Bronchial epithelial cell (primary cell): ENCODE measurements around the gene MAN1B1. TPM values are rescaled to one million over a fixed set of nuclear protein-coding genes. Genes with fewer than 3 reads are reported as not detected.
"Not testable (repeated sequence)": the region's sequence is repeated elsewhere in the genome, so short reads cannot be mapped to it uniquely, and the experiment has no call there.

ENCODE experiments used
- DNase-seq: peaks from one replicate; pipeline ENCODE4 v3.0.0-alpha.2; 2010; ENCODE audit warnings: low read depth
- FAIRE-seq: peaks from 2 replicates; lab custom pipeline; 2011; peaks lifted over from hg19 to GRCh38; lab: Jason Lieb, UNC
- H3K27me3 ChIP-seq: 2 replicates; pipeline ENCODE4 v1.5.1; 2011; ENCODE audit warnings: low read length; ENCODE audit not compliant: control insufficient read depth, insufficient read depth
- H3K36me3 ChIP-seq: 2 replicates; pipeline ENCODE4 v1.5.1; 2011; ENCODE audit warnings: low read length; ENCODE audit not compliant: control insufficient read depth, insufficient read depth
- H3K4me3 ChIP-seq: 2 replicates; pipeline ENCODE4 v1.5.1; 2011; ENCODE audit warnings: mild to moderate bottlenecking, low read depth, low read length, control low read depth
- CTCF ChIP-seq: IDR thresholded peaks from 2 replicates; pipeline ENCODE4 v1.5.1; 2011; ENCODE audit warnings: mild to moderate bottlenecking, moderate library complexity, low read length, control low read depth, inconsistent platforms; ENCODE audit not compliant: insufficient read depth, severe bottlenecking
- total RNA-seq: library from RNA; depleted of rRNA; stranded (reverse); fragments of >200 nt; gene quantifications from 2 replicates; pipeline ENCODE4 v1.2.1, GENCODE V29; 2014

The MAN1B1 gene
- total RNA-seq, 1 donor from 2014 or later: 65.3 TPM

GRCh38 chr9:137129456-137130175 is 42.8 kb downstream of the MAN1B1 start:
- FAIRE-seq: no peak
- Histone ChIP-seq H3K36me3 (no peaks in the 10 kb centered on the region), H3K4me3 (peak overlapping the region; percentile 83), H3K27me3 (no peaks in the 10 kb centered on the region)
- TF ChIP-seq CTCF: no peak
- peak; percentile 82 for DNase-seq

- H3K4me3 ChIP-seq: peak overlapping the region; percentile 83
- H3K27me3 ChIP-seq: no peaks in the 10 kb centered on the region
- DNase-seq: no peak
- H3K36me3 ChIP-seq: no peaks in the 10 kb centered on the region
- no peak for FAIRE-seq
- TF ChIP-seq CTCF: no peak
Observed at GRCh38 chr9:137130176-137130755, 43.5 kb downstream of the MAN1B1 start.

GRCh38 chr9:137134191-137134590 is 47.4 kb downstream of the MAN1B1 start:
- DNase-seq (no peak), FAIRE-seq (no peak)
- H3K27me3 ChIP-seq: peaks cover 17% of the 10 kb centered on the region

GRCh38 chr9:137135154-137135553 is 48.4 kb downstream of the MAN1B1 start:
- not testable (repeated sequence) for FAIRE-seq, DNase-seq, H3K4me3 ChIP-seq, H3K36me3 ChIP-seq
- H3K27me3 ChIP-seq: peaks cover 20% of the 10 kb centered on the region

More at GRCh38 chr9:137134191-137134590, 47.4 kb downstream of the MAN1B1 start:
- Histone ChIP-seq H3K36me3 (no peaks in the 10 kb centered on the region), H3K4me3 (no peak overlapping the region)
- TF ChIP-seq CTCF: no peak

GRCh38 chr9:137136261-137136880 is 49.6 kb downstream of the MAN1B1 start:
- no peak for FAIRE-seq
- H3K36me3 ChIP-seq: no peaks in the 10 kb centered on the region
- H3K27me3 ChIP-seq: peaks cover 25% of the 10 kb centered on the region
- TF ChIP-seq CTCF: no peak
- no peak overlapping the region for H3K4me3 ChIP-seq
- no peak for DNase-seq

GRCh38 chr9:137136881-137137607 is 50.3 kb downstream of the MAN1B1 start:
- no peak for TF ChIP-seq CTCF
- H3K36me3 ChIP-seq: no peaks in the 10 kb centered on the region
- no peak for DNase-seq
- no peak for FAIRE-seq
- H3K27me3 ChIP-seq: peaks cover 25% of the 10 kb centered on the region
- no peak overlapping the region for H3K4me3 ChIP-seq
